Measurements from ENCODE around the gene IFT74. TPM values are rescaled to one million over a fixed set of nuclear protein-coding genes. Genes with fewer than 3 reads are reported as not detected.

Gene IFT74
- total RNA-seq, 2 donors from 2014 or later, result 12.5 to 41.4 TPM

- Histone ChIP-seq H3K36me3 (no peaks in the 10 kb centered on the region), H3K27ac (no peak overlapping the region), H3K4me1 (ENCODE audit: control insufficient read depth in 1 of 2, low read depth in 2 of 2) (no peaks in the 10 kb centered on the region), H3K9me3 (no peaks in the 10 kb centered on the region), H3K27me3 (replicated peaks; ENCODE audit: insufficient read depth) (no peaks in the 10 kb centered on the region), H3K4me3 (no peak overlapping the region)
- no peak for DNase-seq (ENCODE audit: low spot score)
- no peak for ATAC-seq (ENCODE audit: insufficient number of reproducible peaks, low FRiP score, low read depth)
- TF ChIP-seq CTCF (IDR thresholded peaks at IDR 0.05), result no peak
These were observed 109.1 kb downstream of the IFT74 start for GRCh38 chr9:27065288-27065687.

- H3K9me3 ChIP-seq, result no peaks in the 10 kb centered on the region
- ATAC-seq (ENCODE audit: insufficient number of reproducible peaks, low FRiP score, low read depth), result no peak
- H3K27me3 ChIP-seq (replicated peaks; ENCODE audit: insufficient read depth), result no peaks in the 10 kb centered on the region
- no peaks in the 10 kb centered on the region for H3K4me1 ChIP-seq (ENCODE audit: control insufficient read depth in 1 of 2, low read depth in 2 of 2)
- DNase-seq (ENCODE audit: low spot score), result no peak
- no peak for TF ChIP-seq CTCF (IDR thresholded peaks at IDR 0.05)
- no peak overlapping the region for H3K27ac ChIP-seq
- no peaks in the 10 kb centered on the region for H3K36me3 ChIP-seq
- H3K4me3 ChIP-seq, result no peak overlapping the region
These were observed 117.9 kb downstream of the IFT74 start for GRCh38 chr9:27073841-27074728.

DNA sequence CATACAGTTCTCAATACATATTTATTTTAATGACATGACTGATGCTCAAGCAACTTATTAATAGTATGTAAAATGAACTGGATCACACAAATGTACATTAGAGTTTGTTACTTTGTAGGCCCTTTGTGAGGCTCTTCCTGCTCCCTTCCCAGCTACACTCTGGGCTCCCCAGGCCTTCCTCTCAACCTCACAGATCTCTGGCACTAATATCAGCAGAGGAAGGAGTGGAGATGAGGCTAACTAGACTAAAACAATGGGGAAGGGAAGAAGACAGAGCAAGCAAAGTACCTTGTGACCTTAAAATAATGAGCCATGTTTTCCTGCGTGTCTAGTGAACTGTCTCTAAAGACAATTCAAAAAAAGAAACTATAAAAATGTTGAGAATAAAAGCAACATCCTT is 122.5 kb downstream of the IFT74 start:
- H3K9me3 ChIP-seq, result no peaks in the 10 kb centered on the region
- H3K27ac ChIP-seq, result no peak overlapping the region
- DNase-seq (ENCODE audit: low spot score) (no peak), ATAC-seq (ENCODE audit: insufficient number of reproducible peaks, low FRiP score, low read depth) (no peak)
- no peak for TF ChIP-seq CTCF (IDR thresholded peaks at IDR 0.05)
- H3K4me1 ChIP-seq (ENCODE audit: control insufficient read depth in 1 of 2, low read depth in 2 of 2), result no peaks in the 10 kb centered on the region
- no peaks in the 10 kb centered on the region for H3K27me3 ChIP-seq (replicated peaks; ENCODE audit: insufficient read depth)
- no peaks in the 10 kb centered on the region for H3K36me3 ChIP-seq
- no peak overlapping the region for H3K4me3 ChIP-seq

GRCh38 chr9:27085456-27085855 is 129.2 kb downstream of the IFT74 start:
- Histone ChIP-seq H3K4me1 (ENCODE audit: control insufficient read depth in 1 of 2, low read depth in 2 of 2) (peaks cover 0 to 5% of the 10 kb centered on the region in 2 donors), H3K9me3 (no peaks in the 10 kb centered on the region), H3K36me3 (no peaks in the 10 kb centered on the region), H3K4me3 (no peak overlapping the region), H3K27me3 (replicated peaks; ENCODE audit: insufficient read depth) (no peaks in the 10 kb centered on the region), H3K27ac (no peak overlapping the region)
- TF ChIP-seq CTCF (IDR thresholded peaks at IDR 0.05), result no peak
- no peak for DNase-seq (ENCODE audit: low spot score)
- ATAC-seq (ENCODE audit: insufficient number of reproducible peaks, low FRiP score, low read depth), result no peak

GRCh38 chr9:27086818-27087680 is 130.8 kb downstream of the IFT74 start:
- H3K4me1 ChIP-seq (ENCODE audit: control insufficient read depth in 1 of 2, low read depth in 2 of 2), result peaks cover 0 to 5% of the 10 kb centered on the region in 2 donors
- TF ChIP-seq CTCF (IDR thresholded peaks at IDR 0.05), result no peak
- no peak overlapping the region for H3K27ac ChIP-seq
- H3K9me3 ChIP-seq, result no peaks in the 10 kb centered on the region
- H3K4me3 ChIP-seq, result no peak overlapping the region
- ATAC-seq (ENCODE audit: insufficient number of reproducible peaks, low FRiP score, low read depth), result no peak
- no peaks in the 10 kb centered on the region for H3K27me3 ChIP-seq (replicated peaks; ENCODE audit: insufficient read depth)
- DNase-seq (ENCODE audit: low spot score), result no peak
- no peaks in the 10 kb centered on the region for H3K36me3 ChIP-seq
